HG02973 (cell line): ENCODE results near the gene CA9.
"Not testable (repeated sequence)": the region's sequence is repeated elsewhere in the genome, so short reads cannot be mapped to it uniquely, and the experiment has no call there.

Experiments used
- ATAC-seq: cut with Tn5 transposase; IDR thresholded peaks from one replicate; pipeline ENCODE4 v1.9.1; 2021; ENCODE audit warnings: moderate library complexity; ENCODE audit not compliant: unreplicated experiment

The CA9 gene

DNA sequence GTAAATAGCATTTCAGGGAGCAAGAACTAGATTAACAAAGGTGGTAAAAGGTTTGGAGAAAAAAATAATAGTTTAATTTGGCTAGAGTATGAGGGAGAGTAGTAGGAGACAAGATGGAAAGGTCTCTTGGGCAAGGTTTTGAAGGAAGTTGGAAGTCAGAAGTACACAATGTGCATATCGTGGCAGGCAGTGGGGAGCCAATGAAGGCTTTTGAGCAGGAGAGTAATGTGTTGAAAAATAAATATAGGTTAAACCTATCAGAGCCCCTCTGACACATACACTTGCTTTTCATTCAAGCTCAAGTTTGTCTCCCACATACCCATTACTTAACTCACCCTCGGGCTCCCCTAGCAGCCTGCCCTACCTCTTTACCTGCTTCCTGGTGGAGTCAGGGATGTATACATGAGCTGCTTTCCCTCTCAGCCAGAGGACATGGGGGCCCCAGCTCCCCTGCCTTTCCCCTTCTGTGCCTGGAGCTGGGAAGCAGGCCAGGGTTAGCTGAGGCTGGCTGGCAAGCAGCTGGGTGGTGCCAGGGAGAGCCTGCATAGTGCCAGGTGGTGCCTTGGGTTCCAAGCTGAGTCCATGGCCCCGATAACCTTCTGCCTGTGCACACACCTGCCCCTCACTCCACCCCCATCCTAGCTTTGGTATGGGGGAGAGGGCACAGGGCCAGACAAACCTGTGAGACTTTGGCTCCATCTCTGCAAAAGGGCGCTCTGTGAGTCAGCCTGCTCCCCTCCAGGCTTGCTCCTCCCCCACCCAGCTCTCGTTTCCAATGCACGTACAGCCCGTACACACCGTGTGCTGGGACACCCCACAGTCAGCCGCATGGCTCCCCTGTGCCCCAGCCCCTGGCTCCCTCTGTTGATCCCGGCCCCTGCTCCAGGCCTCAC lies at the start of gene CA9:
Gene CA9 (plus strand): TSS at position 797 of the 893 bp plus-strand sequence. CDS start 32 bp downstream, at position 829.
- ATAC-seq: no peak

- no peak for ATAC-seq
These were observed 46.2 kb upstream of the CA9 start for GRCh38 chr9:35627575-35627974.

GRCh38 chr9:35628389-35628991 lies 45.2 kb upstream of the CA9 start:
- ATAC-seq: no peak

GRCh38 chr9:35629597-35629996 lies 44.1 kb upstream of the CA9 start:
- ATAC-seq: no peak

DNA sequence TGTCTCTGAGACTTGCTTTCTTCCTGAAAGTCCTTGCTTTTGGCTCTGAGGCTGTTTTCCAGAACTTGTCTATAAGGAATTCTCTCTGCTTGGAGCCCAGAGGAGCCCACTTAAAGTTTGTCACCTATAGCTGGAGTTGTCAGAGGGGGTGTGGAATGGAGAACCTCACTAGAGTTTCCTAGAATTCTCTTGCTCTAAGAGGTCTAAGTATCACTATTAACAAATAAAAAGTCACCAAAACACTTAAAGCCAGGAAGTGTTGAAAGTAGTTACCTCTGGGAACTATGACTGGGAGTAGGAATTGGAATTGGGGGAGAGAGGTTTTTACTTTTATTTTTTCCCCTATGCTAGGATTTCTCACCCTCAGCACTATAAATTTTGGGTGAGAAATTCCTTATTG lies 38.0 kb upstream of the CA9 start:
- ATAC-seq: no peak

DNA sequence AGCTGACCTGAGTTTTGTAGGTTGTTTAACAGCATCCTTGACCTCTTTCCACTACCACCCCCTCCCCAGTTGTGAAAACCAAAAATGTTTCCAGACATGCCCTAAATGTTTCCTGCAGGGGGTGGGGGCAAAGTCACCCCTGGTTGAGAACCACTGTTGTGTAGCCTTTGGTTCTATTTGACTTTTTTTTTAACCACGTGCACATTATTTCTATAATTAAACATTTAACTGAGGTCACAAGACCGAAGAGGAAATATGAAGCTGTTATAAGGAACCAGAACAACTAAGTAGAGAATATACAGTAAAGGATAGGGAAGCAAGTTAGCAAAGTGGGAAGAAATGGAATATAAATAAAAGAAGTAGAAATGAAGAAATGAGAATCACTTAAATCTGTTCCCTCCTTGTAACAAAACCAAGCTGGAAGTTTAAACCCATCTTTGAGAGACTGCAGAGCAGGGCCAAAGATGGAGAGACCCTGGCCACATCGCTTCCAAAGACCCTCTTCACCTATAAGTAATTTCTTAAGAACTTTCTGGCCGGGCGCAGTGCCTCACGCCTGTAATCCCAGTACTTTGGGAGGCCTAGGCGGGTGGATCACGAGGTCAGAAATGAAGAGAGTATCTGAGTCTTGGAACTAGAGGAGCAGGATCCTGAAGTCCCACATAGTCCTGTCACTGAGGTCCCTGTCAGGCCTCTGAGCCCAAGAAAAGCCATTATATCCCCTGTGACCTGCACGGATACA lies 37.4 kb upstream of the CA9 start:
- no peak for ATAC-seq

- ATAC-seq: not testable (repeated sequence)
These were observed 36.9 kb upstream of the CA9 start for GRCh38 chr9:35636877-35637246.

- ATAC-seq: not testable (repeated sequence)
These were observed 36.2 kb upstream of the CA9 start for GRCh38 chr9:35637427-35637955.

DNA sequence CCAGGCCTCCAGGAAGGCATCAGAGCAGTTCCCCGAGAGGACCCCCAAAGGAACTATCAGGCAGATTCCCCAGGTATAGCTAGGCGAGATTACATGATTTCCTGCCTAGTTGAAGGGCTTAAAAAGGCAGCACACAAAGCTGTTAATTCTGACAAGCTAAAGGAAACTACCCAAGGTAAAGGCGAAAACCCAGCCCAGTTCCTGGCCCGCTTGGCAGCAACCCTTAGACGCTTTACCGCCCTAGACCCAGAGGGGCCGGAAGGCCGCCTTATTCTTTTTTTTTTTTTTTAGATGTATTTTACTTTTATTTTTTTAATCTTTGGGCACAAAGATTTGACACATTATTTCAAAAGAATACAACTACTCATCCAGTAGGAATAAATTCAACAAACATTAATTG lies 35.0 kb upstream of the CA9 start:
- ATAC-seq: not testable (repeated sequence)

DNA sequence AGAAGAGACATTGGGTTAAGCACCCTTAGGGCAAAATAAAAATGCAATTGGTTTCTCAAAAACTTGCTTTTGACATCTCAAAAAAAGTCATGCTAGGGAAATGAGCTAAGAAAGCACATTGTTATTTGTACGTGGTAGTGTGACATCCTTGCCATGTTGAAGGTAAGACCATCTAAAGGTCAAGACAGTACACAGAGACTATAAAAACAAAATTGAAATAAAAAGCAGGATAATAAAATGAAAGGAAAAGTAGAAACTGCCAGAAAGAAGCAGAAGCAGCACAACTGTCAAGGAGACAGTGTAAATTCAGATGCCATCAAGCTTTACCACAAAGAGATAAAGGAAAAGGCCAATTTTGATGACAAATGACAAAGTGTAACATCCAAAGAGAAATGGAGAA lies 34.5 kb upstream of the CA9 start:
- ATAC-seq: not testable (repeated sequence)

- ATAC-seq: no peak
These were observed 34.1 kb upstream of the CA9 start for GRCh38 chr9:35639631-35640030.

GRCh38 chr9:35640431-35640830 lies 33.3 kb upstream of the CA9 start:
- ATAC-seq: not testable (repeated sequence)

- not testable (repeated sequence) for ATAC-seq
These were observed 32.2 kb upstream of the CA9 start for GRCh38 chr9:35641478-35641877.

GRCh38 chr9:35643046-35643445 lies 30.7 kb upstream of the CA9 start:
- ATAC-seq: no peak

- not testable (repeated sequence) for ATAC-seq
These were observed 28.0 kb upstream of the CA9 start for GRCh38 chr9:35645736-35646135.

DNA sequence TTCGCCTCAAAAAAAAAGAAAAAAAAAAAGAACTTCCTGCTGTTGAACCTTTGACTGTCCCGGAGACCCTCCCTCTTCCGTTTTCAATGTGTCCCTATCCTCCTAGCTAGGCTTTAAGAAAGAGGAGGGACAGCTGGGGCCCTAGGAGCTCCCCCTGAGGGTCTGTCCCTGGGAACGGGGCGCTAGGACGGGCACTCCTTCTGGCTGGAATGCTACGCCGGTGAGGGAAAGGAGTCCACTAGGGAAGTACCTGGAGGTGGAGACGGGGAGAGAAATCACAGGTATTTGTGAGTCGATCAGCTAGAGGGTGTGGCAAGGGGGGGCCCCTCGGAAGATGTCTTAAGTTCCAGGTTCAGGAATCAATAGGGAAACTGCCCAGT lies 27.6 kb upstream of the CA9 start:
- ATAC-seq: no peak

DNA sequence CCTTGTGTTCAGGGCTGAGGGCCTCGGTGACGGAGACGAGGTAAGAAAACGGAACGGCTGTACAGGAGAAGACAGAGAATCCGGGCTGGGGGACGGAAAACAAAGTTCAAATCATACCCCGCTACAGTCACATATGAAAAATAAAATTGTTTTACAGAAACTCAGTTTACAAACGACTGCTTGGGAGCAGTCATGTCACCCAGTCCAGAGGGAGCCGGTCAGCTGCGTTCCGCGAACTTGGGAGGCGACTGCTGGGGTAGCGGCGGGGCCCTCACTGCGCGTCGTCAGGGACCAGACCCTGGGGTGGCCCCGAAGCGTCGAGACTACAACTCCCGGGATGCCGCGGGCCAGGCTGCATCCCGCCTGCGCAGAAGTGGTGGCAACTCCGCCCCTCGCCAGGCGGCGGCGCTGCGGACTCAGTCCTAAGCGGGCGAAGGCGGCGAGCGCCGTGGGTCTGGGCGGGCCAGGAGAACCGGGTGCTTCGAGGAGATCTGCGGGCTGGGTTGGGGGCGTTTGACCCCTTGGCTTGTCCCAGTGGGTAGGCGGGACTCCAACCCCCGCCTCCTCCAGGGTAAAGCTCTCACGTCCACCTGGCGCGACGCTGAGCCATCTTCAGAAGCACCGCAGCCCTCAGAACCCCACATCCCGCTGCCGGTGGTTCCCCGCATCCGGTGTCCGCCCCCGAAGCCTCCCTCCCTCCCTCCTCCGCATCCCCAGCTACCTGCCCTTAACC lies 27.0 kb upstream of the CA9 start:
- peak; percentile 87 for ATAC-seq

- ATAC-seq: no peak
These were observed 24.0 kb upstream of the CA9 start for GRCh38 chr9:35649431-35650340.

GRCh38 chr9:35650341-35651158 lies 23.2 kb upstream of the CA9 start, which contains the start of gene SIT1:
Gene SIT1 (minus strand): TSS chr9:35650931. CDS start chr9:35650853, 78 bp downstream.
- no peak for ATAC-seq
